Glutamatergic neuron (in vitro differentiated cells): ENCODE results near the gene KCNH3. TPM values are rescaled to one million over a fixed set of nuclear protein-coding genes. Genes with fewer than 3 reads are reported as not detected.

Experiments
- DNase-seq: peaks from one replicate; pipeline ENCODE4 v3.0.0; 2022
- H3K27ac Mint-ChIP-seq: one replicate; pipeline ENCODE4 v1.8.0; 2020; ENCODE audit warnings: mild to moderate bottlenecking, mixed read lengths, inconsistent platforms; ENCODE audit not compliant: unreplicated experiment
- H3K27me3 Mint-ChIP-seq: one replicate; pipeline ENCODE4 v1.8.0; 2020; ENCODE audit warnings: mild to moderate bottlenecking, moderate library complexity, mixed read lengths, inconsistent platforms; ENCODE audit not compliant: unreplicated experiment
- H3K36me3 Mint-ChIP-seq: one replicate; pipeline ENCODE4 v1.8.0; 2020; ENCODE audit warnings: mild to moderate bottlenecking, mixed read lengths, inconsistent platforms; ENCODE audit not compliant: unreplicated experiment
- H3K4me1 Mint-ChIP-seq: one replicate; pipeline ENCODE4 v1.8.0; 2020; ENCODE audit warnings: mild to moderate bottlenecking, low read depth, mixed read lengths, inconsistent platforms; ENCODE audit not compliant: unreplicated experiment
- H3K4me3 Mint-ChIP-seq: one replicate; pipeline ENCODE4 v1.8.0; 2020; ENCODE audit warnings: mild to moderate bottlenecking, mixed read lengths, inconsistent platforms; ENCODE audit not compliant: unreplicated experiment
- H3K9me3 Mint-ChIP-seq: one replicate; pipeline ENCODE4 v1.8.0; 2020; ENCODE audit warnings: mild to moderate bottlenecking, moderate library complexity, mixed read lengths, inconsistent platforms; ENCODE audit not compliant: unreplicated experiment
- total RNA-seq: library from RNA; stranded (reverse); fragmentation: NEBNext Ultra II Directional; extraction: Animal tissue kit (Norgen Biotek cat#: 25700); gene quantifications from one replicate; pipeline ENCODE4 v1.2.1, GENCODE V29; 2021; ENCODE audit not compliant: unreplicated experiment
- TF ChIP-seq, protein P1 (sequence below): fragments of 200-600 bp; sonication (generic); IDR thresholded peaks from one replicate; pipeline ENCODE4 v1.5.0; 2021; ENCODE audit not compliant: partially characterized antibody, unreplicated experiment

The KCNH3 gene
- total RNA-seq, 1 donor from 2014 or later: 5.9 TPM

GRCh38 chr12:49582201-49582600 is 43.4 kb downstream of the KCNH3 start:
- Mint-ChIP-seq H3K4me3 (no peak overlapping the region), H3K9me3 (peaks cover 8% of the 10 kb centered on the region), H3K27ac (no peak overlapping the region), H3K4me1 (peaks cover 32% of the 10 kb centered on the region), H3K36me3 (no peaks in the 10 kb centered on the region), H3K27me3 (peaks cover 4% of the 10 kb centered on the region)
- TF ChIP-seq, protein P1, sequence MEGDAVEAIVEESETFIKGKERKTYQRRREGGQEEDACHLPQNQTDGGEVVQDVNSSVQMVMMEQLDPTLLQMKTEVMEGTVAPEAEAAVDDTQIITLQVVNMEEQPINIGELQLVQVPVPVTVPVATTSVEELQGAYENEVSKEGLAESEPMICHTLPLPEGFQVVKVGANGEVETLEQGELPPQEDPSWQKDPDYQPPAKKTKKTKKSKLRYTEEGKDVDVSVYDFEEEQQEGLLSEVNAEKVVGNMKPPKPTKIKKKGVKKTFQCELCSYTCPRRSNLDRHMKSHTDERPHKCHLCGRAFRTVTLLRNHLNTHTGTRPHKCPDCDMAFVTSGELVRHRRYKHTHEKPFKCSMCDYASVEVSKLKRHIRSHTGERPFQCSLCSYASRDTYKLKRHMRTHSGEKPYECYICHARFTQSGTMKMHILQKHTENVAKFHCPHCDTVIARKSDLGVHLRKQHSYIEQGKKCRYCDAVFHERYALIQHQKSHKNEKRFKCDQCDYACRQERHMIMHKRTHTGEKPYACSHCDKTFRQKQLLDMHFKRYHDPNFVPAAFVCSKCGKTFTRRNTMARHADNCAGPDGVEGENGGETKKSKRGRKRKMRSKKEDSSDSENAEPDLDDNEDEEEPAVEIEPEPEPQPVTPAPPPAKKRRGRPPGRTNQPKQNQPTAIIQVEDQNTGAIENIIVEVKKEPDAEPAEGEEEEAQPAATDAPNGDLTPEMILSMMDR: no peak
- DNase-seq: no peak

DNA sequence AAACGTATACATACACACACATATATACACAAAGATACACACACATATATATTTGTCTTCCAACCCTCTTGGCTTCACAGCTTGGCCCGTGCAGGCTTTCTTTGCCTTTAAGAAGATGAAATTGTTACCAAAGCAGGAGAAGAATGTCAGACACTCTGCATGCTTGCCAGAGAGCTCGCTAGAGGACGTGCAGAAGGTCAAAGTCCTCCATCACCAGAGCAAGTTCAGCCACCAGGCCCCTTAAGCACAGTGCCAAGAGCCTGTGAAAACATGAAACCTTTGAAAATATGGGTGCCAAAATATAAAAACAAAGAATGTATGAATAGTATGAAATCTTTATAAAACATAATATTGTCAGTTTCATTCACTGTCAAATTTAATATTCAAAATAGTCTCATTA is 44.0 kb downstream of the KCNH3 start:
- DNase-seq: no peak
- Mint-ChIP-seq H3K4me3 (no peak overlapping the region), H3K4me1 (peaks cover 28% of the 10 kb centered on the region), H3K9me3 (peaks cover 7% of the 10 kb centered on the region), H3K27me3 (peaks cover 4% of the 10 kb centered on the region), H3K36me3 (no peaks in the 10 kb centered on the region), H3K27ac (no peak overlapping the region)
- TF ChIP-seq, protein P1: no peak

GRCh38 chr12:49583366-49584094 is 44.7 kb downstream of the KCNH3 start:
- TF ChIP-seq, protein P1: no peak
- no peak overlapping the region for H3K4me3 Mint-ChIP-seq
- no peaks in the 10 kb centered on the region for H3K36me3 Mint-ChIP-seq
- no peak overlapping the region for H3K27ac Mint-ChIP-seq
- peaks cover 5% of the 10 kb centered on the region for H3K9me3 Mint-ChIP-seq
- H3K4me1 Mint-ChIP-seq: peaks cover 26% of the 10 kb centered on the region
- peaks cover 4% of the 10 kb centered on the region for H3K27me3 Mint-ChIP-seq
- no peak for DNase-seq

DNA sequence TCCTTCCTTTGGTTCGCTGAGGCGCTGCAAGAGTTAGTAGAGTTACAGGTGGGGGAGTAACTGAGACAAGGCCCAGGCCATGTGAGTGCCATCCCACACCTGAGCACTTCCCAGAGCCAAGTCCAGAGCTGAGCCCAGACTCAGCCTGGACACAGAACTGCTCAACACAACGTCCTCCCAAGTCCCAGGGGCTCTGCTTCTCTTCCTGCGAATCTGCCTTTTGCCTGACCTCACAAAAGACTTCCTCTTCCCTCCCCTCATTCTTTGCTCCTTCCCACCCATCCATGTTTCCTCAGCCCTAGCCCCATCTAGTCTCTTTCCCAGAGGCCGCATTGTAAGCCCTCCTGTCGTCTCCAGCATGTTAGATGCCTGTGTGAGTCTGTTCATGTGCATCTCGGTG is 45.8 kb downstream of the KCNH3 start:
- Mint-ChIP-seq H3K9me3 (peaks cover 5% of the 10 kb centered on the region), H3K4me3 (peak overlapping the region; percentile 61), H3K36me3 (no peaks in the 10 kb centered on the region), H3K4me1 (peaks cover 30% of the 10 kb centered on the region), H3K27me3 (peaks cover 4% of the 10 kb centered on the region), H3K27ac (peak overlapping the region; percentile 74)
- no peak for DNase-seq
- TF ChIP-seq, protein P1: no peak

DNA sequence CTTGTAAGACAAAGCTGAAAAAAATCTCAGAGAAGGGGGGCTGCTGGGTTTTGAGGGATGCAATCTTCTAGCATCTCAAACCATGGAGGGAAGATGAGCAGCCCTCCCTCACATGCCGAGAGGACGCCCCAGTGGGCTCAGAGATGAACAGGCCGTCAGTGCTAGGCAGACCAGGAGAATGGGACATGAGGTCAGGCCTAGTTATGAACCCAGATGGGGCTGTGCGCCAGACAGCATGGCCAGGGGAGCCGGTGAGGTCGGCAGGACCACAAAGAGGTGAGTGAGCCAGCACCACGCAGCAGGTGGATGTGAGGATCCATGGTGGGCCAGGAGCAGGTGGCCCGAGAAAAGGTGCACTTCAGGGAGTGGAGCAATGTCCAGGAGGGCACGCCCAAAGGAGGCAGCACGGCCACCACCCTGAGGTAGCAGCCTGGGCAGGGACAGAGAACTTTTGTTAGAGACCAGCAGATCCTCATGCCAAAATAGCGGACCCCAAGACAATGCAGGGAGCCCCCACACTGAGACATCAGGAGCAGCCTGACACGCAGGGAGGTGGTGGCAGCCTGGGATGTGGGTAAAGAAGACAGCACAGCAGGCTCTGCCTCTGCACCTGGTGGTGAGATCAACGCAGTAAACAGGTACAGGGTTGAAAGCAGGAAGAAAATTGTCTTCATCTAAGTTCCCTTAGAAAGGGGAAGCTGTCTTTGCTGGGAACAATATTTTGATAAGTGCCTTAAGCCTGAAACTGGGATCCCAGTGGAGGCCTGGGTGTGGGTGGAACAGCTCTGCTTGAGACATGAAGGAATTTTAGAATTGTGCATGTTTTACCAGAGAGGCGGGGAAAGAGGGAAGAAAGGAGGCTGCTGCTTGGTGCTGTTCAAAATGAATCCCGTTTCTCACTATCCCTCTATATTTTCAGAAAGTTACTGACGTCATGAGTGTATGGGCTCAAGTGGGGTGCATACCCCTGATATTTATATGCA is 46.9 kb downstream of the KCNH3 start:
- no peak for DNase-seq
- Mint-ChIP-seq H3K27me3 (peaks cover 4% of the 10 kb centered on the region), H3K4me1 (peaks cover 24% of the 10 kb centered on the region), H3K27ac (no peak overlapping the region), H3K9me3 (peaks cover 7% of the 10 kb centered on the region), H3K36me3 (peaks cover 2% of the 10 kb centered on the region), H3K4me3 (peak overlapping the region; percentile 40)
- TF ChIP-seq, protein P1: no peak
